GM10847 (cell line): Measurements from ENCODE around the gene OPCML.

Source experiments
- POLR2A ChIP-seq: IDR thresholded peaks from 2 replicates; pipeline ENCODE4 v1.6.1; 2011; ENCODE audit not compliant: insufficient read length; ENCODE audit errors: extremely low read depth

Gene OPCML

GRCh38 chr11:133163463-133164419 lies 368.6 kb downstream of the OPCML start:
- no peak for TF ChIP-seq POLR2A

GRCh38 chr11:133162227-133162626 lies 370.1 kb downstream of the OPCML start:
- no peak for TF ChIP-seq POLR2A

- TF ChIP-seq POLR2A, result no peak
Observed at GRCh38 chr11:133160754-133161153, 371.5 kb downstream of the OPCML start.

GRCh38 chr11:133156986-133157745 lies 375.1 kb downstream of the OPCML start:
- TF ChIP-seq POLR2A, result no peak

- no peak for TF ChIP-seq POLR2A
Observed at GRCh38 chr11:133154781-133155180, 377.5 kb downstream of the OPCML start.

GRCh38 chr11:133154076-133154475 lies 378.2 kb downstream of the OPCML start:
- no peak for TF ChIP-seq POLR2A

GRCh38 chr11:133153031-133153430 lies 379.3 kb downstream of the OPCML start:
- TF ChIP-seq POLR2A, result no peak

GRCh38 chr11:133149698-133150097 lies 382.6 kb downstream of the OPCML start:
- TF ChIP-seq POLR2A, result no peak

GRCh38 chr11:133147625-133148024 lies 384.7 kb downstream of the OPCML start:
- TF ChIP-seq POLR2A, result no peak

GRCh38 chr11:133146697-133147306 lies 385.5 kb downstream of the OPCML start:
- TF ChIP-seq POLR2A, result no peak

GRCh38 chr11:133137939-133138338 lies 394.4 kb downstream of the OPCML start:
- no peak for TF ChIP-seq POLR2A

GRCh38 chr11:133137270-133137669 lies 395.0 kb downstream of the OPCML start:
- no peak for TF ChIP-seq POLR2A

- no peak for TF ChIP-seq POLR2A
Observed at GRCh38 chr11:133136376-133136775, 395.9 kb downstream of the OPCML start.

- TF ChIP-seq POLR2A, result no peak
Observed at GRCh38 chr11:133134314-133135173, 397.8 kb downstream of the OPCML start.

- no peak for TF ChIP-seq POLR2A
Observed at GRCh38 chr11:133133606-133134005, 398.7 kb downstream of the OPCML start.

GRCh38 chr11:133133050-133133449 lies 399.3 kb downstream of the OPCML start:
- TF ChIP-seq POLR2A, result no peak
